Keratinocyte (primary cell): ENCODE data around the gene BOLA1.
"Not testable (repeated sequence)": the region's sequence is repeated elsewhere in the genome, so short reads cannot be mapped to it uniquely, and the experiment has no call there.

Experiments used
- CTCF ChIP-seq, 3 experiments: IDR thresholded peaks in 1 of 3; conservative IDR thresholded peaks in 1 of 3; optimal IDR thresholded peaks in 1 of 3; 2 replicates in 2 of 3; 3 replicates in 1 of 3; pipeline versions ENCODE3 to v1.5.1; 2011; ENCODE audit warnings: low read length in 3 of 3, mild to moderate bottlenecking in 3 of 3, moderate library complexity in 2 of 3, control low read depth in 1 of 3, inconsistent platforms in 1 of 3; ENCODE audit not compliant: insufficient read depth in 2 of 3; ENCODE audit errors: extremely low read depth in 1 of 3
- EZH2 ChIP-seq: IDR thresholded peaks from one replicate; pipeline ENCODE4 v1.6.1; 2012; ENCODE audit warnings: inconsistent platforms, mild to moderate bottlenecking, low read length, moderate library complexity

DNA sequence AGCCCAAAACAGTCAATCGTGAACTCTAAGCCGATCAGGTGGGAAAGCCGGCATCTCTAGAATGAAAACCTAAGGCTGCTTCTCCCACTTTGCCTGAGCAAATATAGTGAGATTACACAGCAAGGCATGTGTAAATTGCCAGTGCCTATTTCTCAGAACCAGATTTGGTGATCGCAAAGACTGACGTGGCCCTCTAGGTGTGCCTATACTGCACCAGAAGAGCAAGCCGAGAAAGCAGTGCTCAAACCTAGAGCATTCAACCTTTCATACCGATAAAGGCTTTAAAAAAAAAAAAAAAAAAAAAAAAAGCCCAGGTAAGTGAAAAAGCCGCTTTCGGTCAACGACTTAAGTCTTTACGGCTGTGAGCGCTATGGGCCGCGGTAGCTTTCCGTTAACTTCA, 39.1 kb upstream of the BOLA1 start:
- TF ChIP-seq CTCF (optimal IDR thresholded peaks at IDR 0.05 in 1 of 3, IDR thresholded peaks at IDR 0.05 in 1 of 3, conservative IDR thresholded peaks at IDR 0.05 in 1 of 3; ENCODE audit: extremely low read depth in 1 of 3, insufficient read depth in 2 of 3, low read length in 3 of 3); EZH2: not testable (repeated sequence)
